ENCODE measurements around the gene CTF1.
"Not testable (repeated sequence)": the region's sequence is repeated elsewhere in the genome, so short reads cannot be mapped to it uniquely, and the experiment has no call there.

Gene CTF1

DNA sequence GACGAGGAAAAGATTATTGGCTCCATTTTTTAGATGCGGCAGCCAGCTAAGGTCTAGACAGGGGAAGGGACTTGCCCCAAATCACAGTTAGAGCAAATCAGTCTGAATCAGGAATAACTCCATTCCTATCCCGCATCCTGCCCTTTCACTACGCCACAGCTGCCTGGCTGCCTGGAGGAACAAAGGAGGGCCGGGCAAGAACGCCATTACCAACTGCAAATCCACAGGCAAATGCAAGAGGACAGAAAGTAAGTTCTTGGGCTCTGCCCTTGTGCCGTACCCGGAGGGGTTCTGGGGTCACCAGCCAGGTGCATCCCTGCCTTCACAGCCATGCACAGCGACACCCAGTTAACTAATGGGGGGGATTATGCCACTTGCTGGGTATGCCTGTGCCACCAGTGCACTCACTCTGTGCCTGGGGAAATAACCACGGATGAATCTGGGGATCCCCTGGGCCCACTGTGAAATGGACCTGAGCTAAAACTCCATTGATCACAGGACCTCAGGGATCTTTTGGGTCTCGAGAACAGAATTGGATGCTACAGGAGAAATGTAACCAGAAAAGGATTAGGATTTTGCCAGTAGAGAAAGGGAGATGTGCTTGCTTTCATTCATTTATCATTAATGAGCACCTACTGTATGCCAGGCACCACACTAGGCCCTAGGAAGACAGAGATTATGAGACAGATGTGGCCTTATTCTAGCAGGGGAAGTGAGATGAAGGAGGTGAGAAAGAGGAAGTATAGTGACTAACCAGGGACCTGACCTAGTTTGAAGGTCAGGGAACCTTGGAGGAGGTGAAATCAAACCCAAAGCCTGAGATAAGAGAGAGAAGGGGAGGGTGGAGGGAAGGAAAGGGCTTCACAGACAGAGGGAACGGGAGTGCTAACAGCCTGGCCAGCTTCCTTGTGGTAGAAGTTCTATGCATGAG, 20.3 kb upstream of the CTF1 start:
- peak overlapping the region; percentile 88 for H3K27ac Mint-ChIP-seq
- H3K27me3 Mint-ChIP-seq, result no peaks in the 10 kb centered on the region
- H3K4me1 Mint-ChIP-seq (ENCODE audit: low read depth), result peaks cover 42% of the 10 kb centered on the region
- H3K9me3 Mint-ChIP-seq, result no peaks in the 10 kb centered on the region
- DNase-seq, result peak; percentile 60
- H3K36me3 Mint-ChIP-seq (ENCODE audit: low read depth), result peaks cover 59% of the 10 kb centered on the region
- peak overlapping the region; percentile 96 for H3K4me3 Mint-ChIP-seq

DNA sequence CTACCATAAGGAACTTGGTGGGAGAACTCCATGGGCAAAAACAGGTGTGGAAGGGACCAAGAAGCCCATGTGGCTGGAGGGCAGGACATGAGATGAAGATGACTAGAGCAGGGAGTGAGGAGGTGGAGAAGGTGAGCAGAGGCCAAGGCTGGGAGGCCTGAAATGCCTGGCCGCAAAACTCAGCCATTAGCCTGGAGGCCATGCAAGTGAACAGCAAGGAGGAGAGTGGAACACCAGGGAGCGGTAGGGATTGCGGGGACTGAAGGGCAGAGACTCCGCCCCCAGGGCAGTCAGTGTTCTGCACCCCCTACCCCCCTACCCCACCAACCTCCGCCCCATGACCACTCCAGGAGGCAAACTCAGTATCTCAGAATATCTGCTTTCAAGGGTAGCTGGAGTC, 19.5 kb upstream of the CTF1 start:
- H3K4me1 Mint-ChIP-seq (ENCODE audit: low read depth), result peaks cover 44% of the 10 kb centered on the region
- H3K27me3 Mint-ChIP-seq, result no peaks in the 10 kb centered on the region
- H3K36me3 Mint-ChIP-seq (ENCODE audit: low read depth), result peaks cover 65% of the 10 kb centered on the region
- H3K4me3 Mint-ChIP-seq, result peak overlapping the region; percentile 96
- no peak for DNase-seq
- H3K9me3 Mint-ChIP-seq, result no peaks in the 10 kb centered on the region
- H3K27ac Mint-ChIP-seq, result peak overlapping the region; percentile 88

DNA sequence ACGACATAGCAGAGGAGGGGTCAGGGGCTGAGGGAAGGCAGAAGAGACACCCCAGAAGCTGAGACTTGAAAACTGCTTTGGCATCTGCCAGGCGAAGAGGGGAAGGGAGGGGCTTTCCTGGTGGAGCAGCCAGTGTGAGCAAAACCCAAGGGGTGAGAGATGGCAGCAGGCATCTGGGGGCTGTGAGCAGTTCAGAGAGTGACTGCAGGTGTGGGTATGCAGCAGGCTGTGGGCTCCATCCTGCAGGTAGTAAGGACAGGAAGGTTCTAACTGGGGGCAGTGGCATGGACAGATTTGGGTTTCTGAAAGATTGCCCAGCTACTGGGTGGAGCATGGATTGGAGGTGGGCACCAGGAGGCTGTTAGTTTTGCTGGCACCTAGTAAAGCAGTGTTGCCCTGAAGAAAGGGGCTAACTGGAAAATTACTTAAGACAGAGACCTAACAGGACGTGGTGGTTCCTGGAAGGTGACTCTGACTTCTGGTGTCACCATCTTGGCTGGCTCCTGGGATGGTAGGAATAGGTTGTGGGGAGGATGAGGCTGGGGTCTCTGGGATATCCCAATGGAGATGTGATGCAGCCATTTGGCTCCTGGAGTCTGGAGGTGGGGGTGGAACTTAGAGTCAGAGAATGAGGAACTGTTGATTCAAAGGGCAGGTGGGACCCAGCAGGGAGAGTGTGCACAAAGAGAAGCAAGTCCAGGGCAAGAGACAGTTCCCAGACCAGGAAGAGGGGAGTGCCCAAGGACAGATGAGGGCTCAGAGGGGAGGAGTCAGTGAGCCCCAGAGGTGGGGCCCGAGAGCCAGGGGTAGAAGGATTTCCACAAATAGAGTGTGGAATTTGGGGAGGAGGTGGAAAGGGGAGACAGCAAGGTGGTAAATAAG, 13.7 kb upstream of the CTF1 start:
- Mint-ChIP-seq H3K27ac (peak overlapping the region; percentile 87), H3K27me3 (no peaks in the 10 kb centered on the region), H3K9me3 (no peaks in the 10 kb centered on the region), H3K4me1 (ENCODE audit: low read depth) (peaks cover 29% of the 10 kb centered on the region), H3K4me3 (no peak overlapping the region), H3K36me3 (ENCODE audit: low read depth) (peaks cover 74% of the 10 kb centered on the region)
- DNase-seq, result no peak

DNA sequence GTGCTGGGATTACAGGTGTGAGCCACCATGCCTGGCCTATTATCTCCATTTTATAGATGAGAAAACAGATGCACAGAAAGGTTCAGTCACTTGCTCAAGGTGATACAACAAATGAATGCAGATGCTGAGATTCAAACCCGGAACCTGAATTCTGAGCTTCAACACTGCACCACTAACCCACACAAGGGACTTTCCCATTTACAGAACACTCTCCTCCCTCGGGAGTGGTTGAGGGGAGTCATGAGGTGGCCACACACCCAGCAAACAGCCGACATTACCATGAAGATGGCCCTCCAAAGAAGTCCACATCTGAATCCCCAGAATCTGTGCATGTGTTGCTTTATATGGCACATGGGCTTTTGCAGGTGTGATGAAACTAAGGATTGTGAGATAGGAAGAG, 11.7 kb upstream of the CTF1 start:
- Mint-ChIP-seq H3K27ac (peak overlapping the region; percentile 2), H3K9me3 (no peaks in the 10 kb centered on the region), H3K4me3 (no peak overlapping the region), H3K4me1 (ENCODE audit: low read depth) (peaks cover 26% of the 10 kb centered on the region), H3K27me3 (no peaks in the 10 kb centered on the region), H3K36me3 (ENCODE audit: low read depth) (peaks cover 81% of the 10 kb centered on the region)
- DNase-seq, result no peak

DNA sequence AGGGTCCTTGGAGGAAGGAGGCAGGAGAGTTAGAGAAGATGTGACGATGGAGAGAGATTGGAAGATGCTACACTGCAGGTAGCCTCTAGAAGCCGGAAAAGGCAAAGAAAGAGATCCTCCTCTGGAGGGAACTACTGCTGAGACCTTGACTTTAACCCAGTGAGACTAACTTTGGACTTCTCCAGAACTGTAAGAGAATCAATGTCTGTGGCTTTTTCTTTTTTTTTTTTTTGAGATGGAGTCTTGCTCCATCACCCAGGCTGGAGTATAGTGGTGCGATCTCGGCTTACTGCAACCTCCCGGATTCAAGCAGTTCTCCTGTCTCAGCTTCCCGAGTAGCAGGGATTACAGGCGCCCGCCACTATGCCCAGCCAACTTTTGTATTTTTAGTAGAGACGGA, 11.2 kb upstream of the CTF1 start:
- peak overlapping the region; percentile 2 for H3K27ac Mint-ChIP-seq
- H3K9me3 Mint-ChIP-seq, result no peaks in the 10 kb centered on the region
- H3K4me1 Mint-ChIP-seq (ENCODE audit: low read depth), result peaks cover 26% of the 10 kb centered on the region
- peaks cover 81% of the 10 kb centered on the region for H3K36me3 Mint-ChIP-seq (ENCODE audit: low read depth)
- no peak for DNase-seq
- no peak overlapping the region for H3K4me3 Mint-ChIP-seq
- no peaks in the 10 kb centered on the region for H3K27me3 Mint-ChIP-seq

DNA sequence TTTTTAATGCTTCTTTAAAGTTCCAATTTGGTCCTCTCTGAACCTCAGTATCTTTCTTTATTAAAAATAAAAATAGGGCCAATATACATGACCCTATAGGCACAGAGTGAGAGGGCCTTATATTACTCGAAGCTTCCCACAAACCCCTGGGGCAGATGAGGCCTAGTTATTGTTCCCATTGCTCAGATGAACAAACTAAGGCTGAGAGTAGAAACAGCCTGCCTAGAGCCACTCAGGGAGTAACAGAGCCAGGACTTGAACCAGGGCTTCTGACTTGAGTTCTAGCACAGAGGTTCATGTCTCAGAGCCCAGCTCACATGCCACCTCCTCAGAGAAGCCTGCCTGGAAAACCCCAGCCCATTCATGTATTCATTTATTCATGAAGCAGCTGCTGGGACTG, 10.3 kb upstream of the CTF1 start:
- Mint-ChIP-seq H3K9me3 (no peaks in the 10 kb centered on the region), H3K4me3 (no peak overlapping the region), H3K36me3 (ENCODE audit: low read depth) (peaks cover 77% of the 10 kb centered on the region), H3K4me1 (ENCODE audit: low read depth) (peaks cover 26% of the 10 kb centered on the region), H3K27ac (peak overlapping the region; percentile 71), H3K27me3 (no peaks in the 10 kb centered on the region)
- no peak for DNase-seq

DNA sequence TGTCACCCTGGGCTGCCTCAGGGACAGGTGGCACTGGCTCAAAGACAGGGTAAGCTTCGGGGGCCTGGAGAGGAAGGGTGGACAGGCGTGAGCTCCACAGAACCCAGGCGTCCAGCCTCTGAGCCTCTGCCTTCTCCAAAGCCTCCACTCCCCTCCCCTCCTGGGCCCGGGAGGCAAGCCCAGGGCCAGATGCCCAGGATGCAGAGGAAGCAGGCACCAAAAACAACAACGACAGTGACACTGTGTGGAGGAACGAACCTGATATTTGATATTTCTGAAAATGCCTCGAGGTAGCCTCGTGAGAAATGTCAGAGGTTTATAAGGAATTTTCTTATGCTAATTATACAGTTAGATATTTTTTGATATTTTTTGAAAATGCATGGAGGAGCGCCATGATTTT, 8.5 kb upstream of the CTF1 start:
- Mint-ChIP-seq H3K4me3 (no peak overlapping the region), H3K27me3 (no peaks in the 10 kb centered on the region), H3K36me3 (ENCODE audit: low read depth) (peaks cover 70% of the 10 kb centered on the region), H3K4me1 (ENCODE audit: low read depth) (peaks cover 22% of the 10 kb centered on the region), H3K27ac (no peak overlapping the region), H3K9me3 (no peaks in the 10 kb centered on the region)
- no peak for DNase-seq

DNA sequence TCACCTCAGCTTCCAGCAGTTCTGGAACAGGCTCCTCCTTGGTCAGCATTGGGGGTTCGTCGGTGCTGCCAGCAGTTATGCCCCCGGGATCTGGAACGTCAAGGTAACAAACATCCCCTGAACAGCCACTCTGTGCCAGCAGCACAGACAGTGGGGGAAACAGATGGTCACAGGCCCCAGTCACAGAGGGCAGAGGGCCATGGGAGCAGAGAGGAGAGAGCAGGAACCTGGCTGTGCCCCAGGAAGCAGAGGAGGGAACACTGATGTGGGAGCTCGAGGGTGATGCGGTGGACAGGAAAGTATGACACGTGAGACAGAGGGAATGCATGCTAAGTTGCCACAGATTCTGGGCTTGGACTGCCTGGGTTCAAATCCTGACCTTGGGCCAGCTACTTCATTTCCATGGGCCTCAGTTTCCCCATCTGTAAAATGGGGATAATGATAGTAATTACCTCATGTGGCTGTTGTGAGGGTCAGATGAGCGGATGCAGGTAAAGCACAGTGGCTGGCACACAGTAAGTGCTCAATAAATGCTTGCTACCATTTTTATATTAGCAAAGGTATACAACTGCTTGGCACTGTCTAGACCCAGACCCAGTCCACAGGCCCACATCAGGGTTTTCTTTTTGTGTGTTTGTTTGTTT, 7.4 kb upstream of the CTF1 start:
- H3K9me3 Mint-ChIP-seq, result no peaks in the 10 kb centered on the region
- peaks cover 70% of the 10 kb centered on the region for H3K36me3 Mint-ChIP-seq (ENCODE audit: low read depth)
- peaks cover 24% of the 10 kb centered on the region for H3K4me1 Mint-ChIP-seq (ENCODE audit: low read depth)
- H3K27me3 Mint-ChIP-seq, result no peaks in the 10 kb centered on the region
- H3K27ac Mint-ChIP-seq, result peak overlapping the region; percentile 16
- no peak overlapping the region for H3K4me3 Mint-ChIP-seq
- no peak for DNase-seq

DNA sequence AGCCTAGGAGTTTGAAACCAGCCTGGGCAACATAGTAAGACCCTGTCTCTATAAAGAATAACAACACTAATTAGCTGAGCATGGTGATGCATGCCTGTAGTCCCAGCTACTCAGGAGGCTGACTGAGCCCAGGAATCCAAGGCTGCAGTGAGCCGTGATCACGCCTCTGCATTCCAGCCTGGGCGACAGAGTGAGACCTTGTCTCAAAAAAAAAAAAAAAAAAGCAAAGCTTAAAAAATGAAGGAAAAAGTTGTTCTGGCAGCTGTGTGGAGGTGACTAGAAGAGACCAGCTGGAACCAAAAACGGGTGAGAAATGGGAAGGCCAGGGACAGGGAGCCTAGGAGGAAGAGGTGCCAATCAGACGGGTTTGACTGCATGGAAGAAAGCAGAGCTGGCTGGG, 6.7 kb upstream of the CTF1 start:
- Mint-ChIP-seq H3K4me1 (ENCODE audit: low read depth) (peaks cover 28% of the 10 kb centered on the region), H3K9me3 (no peaks in the 10 kb centered on the region), H3K27ac (no peak overlapping the region), H3K36me3 (ENCODE audit: low read depth) (peaks cover 64% of the 10 kb centered on the region), H3K27me3 (no peaks in the 10 kb centered on the region), H3K4me3 (no peak overlapping the region)
- no peak for DNase-seq

DNA sequence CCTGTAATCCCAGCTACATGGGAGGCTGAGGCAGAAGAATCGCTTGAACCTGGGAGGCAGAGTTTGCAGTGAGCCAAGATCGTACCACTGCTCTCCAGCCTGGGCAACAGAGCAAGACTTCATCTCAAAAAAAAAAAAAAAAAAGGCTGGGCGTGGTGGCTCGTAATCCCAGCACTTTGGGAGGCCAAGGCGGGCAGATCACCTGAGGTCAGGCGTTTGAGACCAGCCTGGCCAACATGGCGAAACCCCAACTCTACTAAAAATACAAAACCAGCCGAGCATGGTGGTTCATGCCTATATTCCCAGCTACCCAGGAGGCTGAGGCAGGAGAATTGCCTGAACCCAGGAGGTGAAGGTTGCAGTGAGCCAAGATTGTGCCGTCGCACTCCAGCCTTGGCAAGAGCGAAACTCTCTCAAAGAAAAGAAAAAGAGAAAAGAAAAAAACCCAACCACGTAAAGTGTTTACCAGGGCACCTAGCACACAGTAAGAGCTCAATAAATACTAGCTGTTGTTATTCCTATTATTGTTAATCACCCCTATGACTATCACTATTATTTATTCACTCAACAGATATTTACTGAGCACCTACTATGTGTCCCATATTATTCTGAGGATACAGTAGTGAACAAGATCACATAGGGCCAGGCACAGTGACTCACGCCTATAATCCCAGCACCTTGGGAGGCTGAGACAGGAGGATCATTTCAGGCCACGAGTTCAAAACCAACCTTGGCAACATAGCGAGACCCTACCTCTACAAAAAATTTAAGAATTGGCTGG, 5.2 kb upstream of the CTF1 start:
- H3K4me1 Mint-ChIP-seq (ENCODE audit: low read depth), result peaks cover 37% of the 10 kb centered on the region
- not testable (repeated sequence) for H3K27me3 Mint-ChIP-seq, H3K9me3 Mint-ChIP-seq, DNase-seq, H3K4me3 Mint-ChIP-seq
- H3K27ac Mint-ChIP-seq, result peak overlapping the region; percentile 52
- H3K36me3 Mint-ChIP-seq (ENCODE audit: low read depth), result peaks cover 51% of the 10 kb centered on the region

DNA sequence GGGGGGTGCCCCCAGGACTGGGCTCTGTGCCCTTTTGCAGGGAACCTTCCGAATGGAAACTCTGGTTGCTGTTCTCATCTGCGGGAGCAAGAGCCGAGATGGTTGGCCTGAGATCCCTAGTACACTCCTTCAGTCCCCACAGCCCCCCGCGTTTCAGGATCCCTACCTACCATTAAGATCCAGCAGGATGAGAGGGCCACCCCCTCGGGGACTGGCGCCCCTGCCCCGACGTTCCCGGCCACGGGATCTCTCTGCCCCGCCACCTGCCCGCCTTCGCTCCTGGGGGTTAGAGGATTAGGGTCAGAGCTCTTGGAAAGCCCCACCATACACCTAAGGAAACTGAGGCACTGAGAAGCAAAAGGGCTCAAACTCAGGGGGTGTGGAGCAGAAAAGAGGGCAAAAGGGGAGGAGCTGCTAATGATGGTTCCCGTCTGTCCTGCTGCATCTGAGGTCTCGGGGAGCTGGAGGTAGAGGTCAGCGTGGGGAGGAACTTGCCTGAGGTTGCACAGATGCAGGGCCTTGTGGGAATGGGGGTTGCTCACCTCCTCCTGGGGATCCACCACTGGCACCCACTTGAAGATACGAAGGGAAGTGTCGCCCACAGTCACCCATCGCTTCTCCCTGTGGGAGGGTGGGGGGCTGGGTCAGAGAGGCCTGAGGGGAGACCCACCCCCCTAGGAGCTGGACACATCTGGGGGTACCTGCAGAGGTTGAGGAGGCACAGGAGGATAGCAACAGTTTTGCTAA, 3.6 kb upstream of the CTF1 start:
- peak overlapping the region; percentile 75 for H3K27ac Mint-ChIP-seq
- H3K36me3 Mint-ChIP-seq (ENCODE audit: low read depth), result peaks cover 39% of the 10 kb centered on the region
- H3K4me3 Mint-ChIP-seq, result peak overlapping the region; percentile 83
- H3K27me3 Mint-ChIP-seq, result no peaks in the 10 kb centered on the region
- H3K9me3 Mint-ChIP-seq, result no peaks in the 10 kb centered on the region
- DNase-seq, result no peak
- peaks cover 47% of the 10 kb centered on the region for H3K4me1 Mint-ChIP-seq (ENCODE audit: low read depth)

DNA sequence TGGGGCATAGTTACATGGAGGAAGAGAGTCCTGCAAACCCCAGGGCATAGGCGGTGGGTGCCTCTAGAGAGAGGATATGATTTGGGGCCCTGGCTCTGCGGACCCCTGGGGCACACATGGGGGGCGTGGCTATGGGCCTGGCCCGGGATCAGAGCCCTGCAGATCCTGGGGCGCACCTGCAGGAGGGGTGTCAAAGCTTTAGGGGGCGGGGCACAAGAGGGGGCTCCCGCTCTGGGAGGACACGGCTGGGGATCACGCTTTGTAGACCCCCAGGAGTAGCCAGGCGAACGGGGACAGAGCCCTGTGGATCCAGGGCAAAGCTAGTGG, 3.0 kb upstream of the CTF1 start:
- Mint-ChIP-seq H3K27ac (peak overlapping the region; percentile 75), H3K4me1 (ENCODE audit: low read depth) (peaks cover 47% of the 10 kb centered on the region), H3K27me3 (no peaks in the 10 kb centered on the region), H3K4me3 (peak overlapping the region; percentile 83), H3K36me3 (ENCODE audit: low read depth) (peaks cover 36% of the 10 kb centered on the region), H3K9me3 (no peaks in the 10 kb centered on the region)
- DNase-seq, result peak; percentile 55

DNA sequence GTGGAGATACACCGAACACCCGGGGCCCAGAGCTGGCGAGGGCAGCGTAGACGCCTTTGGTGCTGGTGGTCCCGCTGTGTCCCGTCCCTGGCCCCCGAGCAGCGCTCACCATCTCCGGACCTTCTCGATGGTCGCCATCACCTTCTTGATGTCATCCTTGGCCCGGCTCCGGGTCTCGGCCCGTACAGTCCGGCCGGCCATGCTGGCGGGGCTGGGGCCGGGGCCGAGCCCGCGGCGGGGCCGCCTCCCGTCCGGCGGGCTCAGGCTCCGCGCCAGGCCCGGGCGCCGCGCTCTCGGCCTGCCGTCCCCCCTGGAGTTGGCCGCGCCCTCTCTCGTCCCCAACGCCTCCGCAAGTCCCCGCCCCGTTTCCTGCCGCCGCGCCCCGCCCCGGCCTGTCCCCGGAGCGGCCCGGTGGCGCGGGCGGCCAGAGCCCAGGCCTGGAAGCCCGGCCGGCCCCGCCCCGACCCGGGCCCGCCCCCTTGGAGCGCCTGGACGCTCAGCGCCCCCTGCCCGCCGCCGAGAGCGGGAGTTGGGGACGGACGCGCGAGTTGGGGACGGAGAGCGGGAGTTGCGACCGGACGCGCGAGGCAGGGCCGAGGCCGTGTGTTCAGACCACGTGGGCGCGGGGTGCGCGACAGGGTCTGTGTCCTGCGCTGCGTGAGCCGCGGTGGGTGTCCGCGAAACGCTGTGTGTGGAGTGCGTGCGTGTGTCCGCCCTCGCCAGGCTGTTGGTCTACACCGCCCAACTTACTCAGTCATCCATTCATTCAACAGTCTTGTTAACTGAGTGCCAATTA, 2.5 kb upstream of the CTF1 start, which contains the start of gene BCL7C:
Gene BCL7C, minus strand, starts transcription at position 334 of the 796 bp plus-strand sequence. Its CDS starts 133 bp downstream, at position 201.
- Mint-ChIP-seq H3K36me3 (ENCODE audit: low read depth) (peaks cover 30% of the 10 kb centered on the region), H3K27me3 (no peaks in the 10 kb centered on the region)
- peak; percentile 91 for DNase-seq

More for the DNA sequence above, 2.5 kb upstream of the CTF1 start, which contains the start of gene BCL7C:
- Mint-ChIP-seq H3K4me1 (ENCODE audit: low read depth) (peaks cover 46% of the 10 kb centered on the region), H3K4me3 (peak within 1 kb of the TSS; percentile 83), H3K9me3 (no peaks in the 10 kb centered on the region), H3K27ac (peak within 1 kb of the TSS; percentile 91)

All from activated T-cell treated with anti-CD3 and anti-CD28 coated beads, Interleukin-2, amount 50 U/mL, for 24 hours (primary cell).